Spleen (tissue), 7 donors: Measurements from ENCODE around the gene IL17B.

ENCODE experiments used
- CTCF ChIP-seq, 11 experiments: fragments of 200-600 bp in 7 of 11; fragments of 450-650 bp in 4 of 11; sonication (generic) in 4 of 11; IDR thresholded peaks in 8 of 11; conservative IDR thresholded peaks in 3 of 11; 1 replicate in 7 of 11; 2 replicates in 4 of 11; pipeline versions ENCODE4 v1.4.0 to v1.8.0; 2016 to 2021; ENCODE audit warnings: antibody characterized with exemption in 11 of 11, inconsistent platforms in 4 of 11, mild to moderate bottlenecking in 1 of 11
- POLR2A ChIP-seq, 3 donors: fragments of 450-650 bp; IDR thresholded peaks; one replicate each; pipeline ENCODE4 v1.5.1; 2017; ENCODE audit warnings: antibody characterized with exemption in 3 of 3, mild to moderate bottlenecking in 1 of 3
- donor health status: DM: no; HTN: no; CAD: no; lungs with moderate emphysema.
- donor health status: DM: no; HTN: no; CAD: no.
- donor health status: DM: no; HTN: no; CAD: no.

GRCh38 chr5:149358868-149359495, 20.1 kb downstream of the IL17B start:
- TF ChIP-seq POLR2A (IDR thresholded peaks at IDR 0.05) (no peak), CTCF (IDR thresholded peaks at IDR 0.05 in 8 of 11, conservative IDR thresholded peaks at IDR 0.05 in 3 of 11) (no peak)
